ENCODE measurements around the gene CDH16.

GRCh38 chr16:66890799-66891198 lies 27.9 kb downstream of the CDH16 start:
- TF ChIP-seq CTCF (IDR thresholded peaks at IDR 0.05) (no peak), POLR2A (IDR thresholded peaks at IDR 0.05) (no peak), EP300 (IDR thresholded peaks at IDR 0.05; ENCODE audit: low read depth) (no peak)
